ENCODE measurements around the gene MTA3. TPM values are rescaled to one million over a fixed set of nuclear protein-coding genes. Genes with fewer than 3 reads are reported as not detected.
"Not testable (repeated sequence)": the region's sequence is repeated elsewhere in the genome, so short reads cannot be mapped to it uniquely, and the experiment has no call there.

The MTA3 gene
- total RNA-seq, 1 donor from 2014 or later, result 39.2 TPM

DNA sequence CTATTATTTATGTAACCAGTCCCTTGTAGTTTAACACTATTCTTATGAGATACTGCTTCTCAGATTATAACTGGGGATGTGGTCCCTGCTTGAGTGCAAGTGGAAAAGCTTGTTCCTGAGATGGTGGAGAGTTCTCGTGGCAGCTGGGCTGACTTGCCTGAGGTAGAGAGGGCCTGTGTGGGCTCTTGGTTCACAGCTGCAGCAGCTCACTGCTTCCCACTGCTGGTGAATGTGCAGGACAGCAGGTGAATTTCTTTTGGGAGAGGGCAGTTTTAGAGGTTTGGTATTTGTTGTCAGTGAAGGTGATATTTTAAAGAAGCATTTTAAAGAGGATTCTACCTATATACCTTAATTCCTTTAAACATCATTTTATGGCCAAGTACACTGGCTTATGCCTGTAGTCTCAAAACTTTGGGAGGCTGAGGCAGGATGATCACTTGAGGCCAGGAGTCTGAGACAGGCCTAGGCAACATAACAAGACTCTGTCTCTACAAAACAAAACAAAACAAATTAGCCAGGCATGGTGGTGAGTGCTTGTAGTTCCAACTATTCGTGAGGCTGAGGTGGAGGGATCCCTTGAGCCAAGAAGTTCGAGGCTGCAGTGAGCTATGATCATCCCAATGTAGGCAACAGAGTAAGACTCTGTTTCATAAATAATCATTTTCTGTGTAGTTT lies 94.8 kb downstream of the MTA3 start:
- DNase-seq (ENCODE audit: low spot score), result peak; percentile 33

DNA sequence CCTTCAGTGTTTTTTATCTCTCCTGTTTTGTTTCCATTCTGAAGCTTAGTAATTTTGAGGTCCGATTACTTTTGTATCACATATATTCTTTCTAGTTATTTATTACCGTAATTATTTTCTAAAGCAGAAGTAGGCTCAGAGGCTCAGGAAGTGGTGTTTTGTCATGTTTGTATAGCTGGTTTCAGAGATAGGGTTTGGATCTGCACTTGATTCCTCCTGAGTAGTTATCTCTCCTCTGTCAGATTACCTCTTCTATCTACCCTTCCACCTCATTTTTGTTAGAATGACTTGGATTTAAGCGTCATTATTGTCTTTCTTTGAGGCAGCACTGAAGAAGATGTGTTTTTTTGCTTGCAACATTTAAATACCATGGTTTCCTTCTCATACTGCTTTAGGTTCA lies 95.4 kb downstream of the MTA3 start:
- DNase-seq (ENCODE audit: low spot score), result no peak

DNA sequence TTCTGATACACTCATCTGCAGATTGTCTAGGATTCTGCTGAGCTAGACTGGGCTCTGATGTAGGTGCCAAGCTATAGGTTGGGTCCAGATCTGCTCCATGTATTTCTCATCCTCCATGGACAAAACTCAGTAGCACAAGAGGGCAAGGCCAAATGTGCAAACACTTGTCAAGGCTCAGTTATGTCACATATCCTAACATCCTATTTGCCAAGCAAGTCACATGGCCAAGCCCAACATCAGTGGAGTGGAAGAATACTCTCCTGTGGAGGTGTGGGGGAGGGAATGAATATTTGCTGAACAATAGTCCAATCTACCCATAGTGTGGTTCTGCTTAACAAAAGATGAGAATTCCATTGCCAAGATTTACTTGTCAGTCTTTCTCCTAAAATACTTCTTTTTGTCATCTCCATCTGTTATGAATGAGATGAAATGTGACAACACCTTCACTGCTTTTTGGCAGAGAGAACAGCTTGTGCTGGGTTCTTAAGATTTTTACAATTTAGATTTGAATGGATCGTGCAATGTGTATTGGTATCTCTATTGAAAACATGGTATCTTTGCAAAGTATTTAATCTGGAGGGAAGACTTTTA lies 105.7 kb downstream of the MTA3 start:
- no peak for DNase-seq (ENCODE audit: low spot score)

DNA sequence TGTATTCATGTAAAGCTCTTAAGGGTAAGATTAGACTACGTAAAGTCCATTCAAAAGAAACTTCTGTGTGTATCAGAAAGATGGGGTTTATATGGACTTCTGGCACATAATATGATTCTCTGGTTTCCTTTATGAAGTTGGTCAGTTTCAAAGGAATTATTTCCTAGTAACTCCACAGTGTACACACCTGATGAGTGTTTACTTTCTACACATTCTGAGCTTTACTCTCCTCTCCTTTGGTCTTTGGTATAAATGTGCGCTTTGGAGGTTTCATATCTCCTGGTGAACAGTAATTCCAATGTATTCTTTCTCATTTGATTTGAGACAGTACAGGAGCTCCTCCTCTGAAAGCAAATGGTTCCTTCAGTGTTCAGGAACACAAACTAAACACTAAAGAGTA lies 107.4 kb downstream of the MTA3 start:
- DNase-seq (ENCODE audit: low spot score), result no peak

DNA sequence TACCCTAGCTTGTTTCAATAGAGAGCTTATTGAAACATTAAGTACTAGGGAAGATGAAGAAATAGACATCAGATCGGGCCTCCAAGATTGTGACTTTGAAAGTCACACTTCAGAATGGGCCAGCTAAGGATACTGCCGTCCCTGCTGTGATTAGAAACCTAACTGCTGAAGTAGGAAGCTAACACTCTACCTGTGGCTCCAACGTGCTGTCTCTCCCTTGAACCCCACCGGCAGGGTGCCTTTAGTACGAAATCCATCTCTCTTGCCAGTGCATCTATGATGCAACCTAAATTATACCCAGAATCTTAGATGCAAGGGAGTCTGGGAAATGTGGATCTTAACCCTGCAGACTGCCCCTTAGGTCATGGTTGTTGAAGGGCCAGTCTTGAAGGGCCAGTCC lies 116.9 kb downstream of the MTA3 start:
- DNase-seq (ENCODE audit: low spot score), result no peak

DNA sequence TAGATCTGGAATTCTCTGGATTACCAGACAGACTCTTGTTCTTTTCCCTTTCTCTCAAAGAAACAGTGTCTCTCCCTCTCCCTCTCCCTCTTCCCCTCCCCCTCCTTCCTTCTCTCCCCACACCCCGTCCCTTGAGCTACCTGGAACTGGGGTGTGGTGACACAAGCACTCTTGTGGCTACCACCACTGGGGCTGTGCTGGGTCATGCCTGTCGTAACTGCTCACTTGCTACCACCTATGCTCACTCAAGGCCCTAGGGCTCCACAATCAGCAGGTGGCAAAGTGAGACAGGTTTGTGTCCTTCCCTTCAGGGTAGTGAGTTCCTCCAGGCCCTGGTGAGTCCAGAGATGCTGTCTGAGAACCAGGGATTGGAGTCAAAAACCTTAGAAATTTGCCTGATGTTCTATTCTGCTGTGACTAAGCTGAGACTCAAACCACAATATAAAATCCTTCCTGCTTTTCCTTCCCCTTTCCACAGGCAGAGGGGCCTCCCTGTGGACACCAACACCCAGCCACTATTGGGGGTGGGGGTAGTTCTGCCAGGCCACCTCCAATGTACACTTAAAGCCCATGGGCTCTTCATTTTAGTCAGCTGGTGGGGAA lies 124.7 kb downstream of the MTA3 start:
- no peak for DNase-seq (ENCODE audit: low spot score)

DNA sequence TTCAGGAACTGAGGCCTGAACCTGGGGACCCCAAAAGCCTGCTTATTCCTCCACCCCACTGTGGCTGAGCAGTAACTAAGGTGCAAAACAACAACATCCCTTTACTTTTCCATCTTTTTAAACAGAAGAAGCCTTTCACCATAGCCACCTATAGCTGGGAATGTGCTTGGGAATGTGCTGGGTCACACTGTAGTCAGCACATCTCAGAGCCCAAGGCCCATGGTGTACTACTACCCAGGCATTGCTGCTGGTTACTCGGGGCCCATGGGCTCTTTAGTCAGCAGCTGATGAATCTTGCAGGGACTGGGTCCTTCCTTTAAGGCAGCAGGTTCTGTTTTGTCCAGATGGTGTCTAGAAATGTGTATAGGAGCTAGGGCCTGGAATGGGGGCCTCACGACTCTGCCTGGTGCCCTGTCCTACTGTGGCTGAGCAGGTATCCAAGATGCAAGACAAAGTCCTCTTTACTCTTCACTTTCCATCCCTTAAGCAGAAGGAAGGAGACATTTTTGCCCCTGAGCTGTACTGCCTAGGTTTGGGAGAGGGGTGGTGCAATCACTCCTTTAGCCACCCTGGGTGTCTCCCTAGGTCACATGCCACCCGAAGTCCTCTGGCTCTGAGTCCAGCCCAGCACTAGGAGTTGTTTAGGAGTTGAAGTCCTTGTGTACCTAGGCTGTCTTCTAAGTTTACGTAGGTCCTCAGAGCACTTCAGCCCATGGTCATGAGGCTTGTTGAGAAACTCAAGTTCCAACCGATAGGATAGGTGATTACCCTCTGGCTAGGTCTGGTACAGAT lies 125.5 kb downstream of the MTA3 start:
- DNase-seq (ENCODE audit: low spot score), result no peak

DNA sequence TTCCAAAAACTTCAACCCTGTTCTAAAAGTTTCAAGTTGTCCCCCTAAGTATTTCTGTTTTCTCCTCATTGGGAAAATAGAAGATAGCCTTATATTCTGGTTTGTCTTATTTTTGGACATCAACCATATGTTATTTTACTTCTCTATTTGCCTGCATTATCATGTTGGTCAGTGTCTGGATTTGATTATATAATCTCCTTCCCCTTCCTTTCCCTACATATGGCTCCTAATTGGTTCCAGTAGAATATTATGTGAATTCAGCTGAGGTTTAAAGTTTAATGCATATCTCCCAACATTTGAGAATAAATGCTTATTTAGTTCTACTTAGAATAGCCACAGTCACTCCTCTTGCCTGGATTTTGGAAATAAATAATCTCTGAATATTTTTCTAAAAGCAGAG lies 128.6 kb downstream of the MTA3 start:
- no peak for DNase-seq (ENCODE audit: low spot score)

DNA sequence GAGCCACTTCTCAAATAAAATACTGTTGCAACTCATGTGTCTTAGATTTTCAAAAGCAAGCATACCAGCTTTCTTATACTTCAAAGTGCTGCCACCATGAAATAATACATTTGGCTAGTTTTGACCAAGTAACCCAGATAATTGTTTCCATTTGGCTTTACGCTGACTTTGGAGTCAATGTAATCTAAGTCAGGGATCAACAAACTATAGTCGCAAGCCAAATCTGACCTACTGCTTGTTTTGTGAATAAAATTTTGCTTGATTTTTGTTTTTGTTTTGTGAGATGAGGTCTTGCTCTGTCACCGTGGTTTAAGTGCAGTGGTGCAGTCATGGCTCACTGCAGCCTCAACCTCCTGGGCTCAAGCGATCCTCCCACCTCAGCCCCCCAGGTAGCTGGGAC lies 130.5 kb downstream of the MTA3 start:
- DNase-seq (ENCODE audit: low spot score), result no peak

DNA sequence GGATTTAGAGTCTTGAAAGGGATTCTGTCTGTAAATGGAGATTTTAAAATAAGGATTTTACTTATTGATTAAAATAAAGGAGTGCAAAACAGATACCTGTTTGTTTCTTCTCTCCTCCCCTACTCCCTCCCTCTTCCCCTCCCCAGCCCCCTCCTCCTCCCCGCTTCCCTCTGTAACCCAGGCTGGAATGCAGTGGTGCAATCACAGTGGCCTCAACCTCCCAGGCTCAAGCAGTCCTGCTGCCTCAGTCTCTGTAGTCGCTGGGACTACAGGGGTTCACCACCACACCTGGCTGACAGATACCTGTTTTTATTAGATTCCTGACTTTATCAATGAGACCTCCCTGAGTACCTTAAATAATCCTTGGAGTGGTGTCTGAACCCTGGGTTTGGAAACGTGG lies 138.4 kb downstream of the MTA3 start:
- no peak for DNase-seq (ENCODE audit: low spot score)

DNA sequence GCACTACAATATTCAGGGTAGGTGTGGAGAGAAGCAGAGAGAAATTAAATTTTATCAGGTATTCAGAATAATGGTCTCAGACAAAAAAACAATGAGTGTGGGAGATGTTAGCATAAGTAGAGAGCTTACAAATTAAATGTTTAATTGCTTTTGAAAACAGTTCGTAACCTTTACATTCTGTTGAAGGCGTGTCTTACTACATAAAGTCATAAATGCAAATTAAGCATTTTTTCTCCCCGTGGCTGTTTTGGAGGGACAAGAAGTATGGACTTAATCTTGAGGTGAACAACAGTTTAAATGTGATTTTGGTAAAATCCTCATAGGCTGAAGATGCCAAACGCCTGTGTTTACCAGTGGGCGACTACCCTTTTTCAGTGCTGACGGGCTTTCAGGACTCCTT lies 139.7 kb downstream of the MTA3 start:
- DNase-seq (ENCODE audit: low spot score), result no peak

DNA sequence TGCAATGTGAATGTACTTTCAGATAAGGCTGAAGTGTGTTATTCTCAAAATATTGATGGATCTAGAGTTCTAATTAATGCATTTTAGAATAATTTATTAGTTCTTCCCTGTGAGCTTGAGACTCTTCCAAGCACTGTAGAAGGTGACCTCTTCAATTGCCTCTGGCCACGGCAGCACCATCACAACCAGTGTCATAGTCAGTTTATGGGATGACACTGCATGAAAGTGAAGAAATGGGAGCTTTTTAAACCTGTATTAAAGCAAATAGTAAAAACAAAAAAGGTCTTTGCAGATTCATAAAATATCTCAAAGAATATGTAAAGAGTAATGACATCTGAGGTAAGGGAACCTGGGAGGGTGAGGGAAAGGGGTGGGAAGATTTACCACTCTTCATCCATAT lies 143.5 kb downstream of the MTA3 start:
- DNase-seq (ENCODE audit: low spot score), result no peak

DNA sequence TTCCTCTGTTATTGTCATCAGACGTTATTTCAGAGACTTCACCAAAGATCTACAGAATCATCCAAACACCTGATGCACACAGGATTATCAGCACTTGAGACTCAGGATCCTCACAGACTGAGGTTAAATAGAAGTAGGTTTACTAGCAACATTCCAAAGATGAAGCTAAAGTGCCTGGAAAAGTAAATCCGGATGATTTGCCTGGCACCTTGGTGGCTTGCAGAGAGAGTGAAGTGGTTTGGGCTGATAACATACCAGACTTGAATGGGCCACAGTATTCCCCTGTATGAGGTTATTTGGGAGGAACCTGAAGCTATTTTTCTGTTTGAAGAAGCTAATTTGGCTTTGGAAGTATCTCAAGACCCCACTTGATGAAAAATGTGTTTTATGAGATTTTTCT lies 144.5 kb downstream of the MTA3 start:
- no peak for DNase-seq (ENCODE audit: low spot score)

DNA sequence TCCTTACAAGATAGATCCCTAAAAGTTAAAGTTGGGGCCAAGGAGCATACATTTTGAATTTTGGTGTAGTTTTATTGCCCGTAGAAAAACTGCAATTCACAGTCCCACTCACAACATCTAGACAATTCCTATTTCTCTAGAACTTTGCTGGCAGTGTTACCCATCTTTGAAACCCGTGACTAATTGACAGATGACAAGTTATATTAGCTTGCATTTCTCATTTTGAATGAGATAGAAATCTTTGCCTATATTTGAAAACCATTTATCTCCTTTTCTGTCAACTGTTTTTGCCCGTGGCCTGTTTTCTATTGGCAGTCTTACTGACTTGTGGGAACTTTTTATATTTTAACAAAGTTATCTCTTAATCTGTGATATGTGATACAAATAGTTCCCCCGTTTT lies 145.5 kb downstream of the MTA3 start:
- no peak for DNase-seq (ENCODE audit: low spot score)

DNA sequence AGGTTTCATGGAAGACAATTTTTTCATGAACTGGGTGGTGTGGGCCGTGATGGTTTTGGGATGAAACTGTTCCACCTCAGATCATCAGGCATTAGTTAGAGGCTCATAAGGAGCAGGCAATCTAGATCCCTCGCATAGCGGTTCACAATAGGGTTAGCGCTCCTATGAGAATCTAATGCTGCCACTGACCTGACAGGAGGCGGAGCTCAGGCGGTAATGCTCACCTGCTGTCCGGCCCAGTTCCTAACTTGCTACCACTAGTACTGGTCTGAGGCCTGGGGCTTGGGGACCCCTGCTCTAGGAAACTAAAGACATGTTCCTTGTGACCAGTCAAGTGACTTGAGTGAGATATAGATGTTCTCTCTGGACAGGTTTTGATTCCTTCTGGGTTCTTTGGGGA lies 146.3 kb downstream of the MTA3 start:
- no peak for DNase-seq (ENCODE audit: low spot score)

DNA sequence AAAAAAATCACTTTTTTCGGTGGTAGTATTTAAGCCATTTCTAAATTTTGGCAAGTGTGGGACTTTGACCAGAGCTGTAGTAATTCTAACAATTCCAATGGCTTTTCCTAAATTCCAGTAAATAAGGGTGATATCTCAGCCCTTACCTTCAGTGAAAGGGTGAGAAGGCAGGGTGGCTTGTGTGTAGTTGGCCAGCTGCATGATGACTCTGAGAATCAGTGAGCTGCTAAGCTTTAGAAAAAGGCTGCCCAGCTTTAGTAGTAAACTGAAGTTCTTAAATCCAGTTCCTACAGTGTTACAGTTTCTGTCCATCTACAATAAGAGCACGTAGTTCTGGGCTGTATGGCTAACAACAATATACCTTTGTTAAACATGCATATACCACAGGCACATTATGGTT lies 153.5 kb downstream of the MTA3 start:
- DNase-seq (ENCODE audit: low spot score), result no peak

DNA sequence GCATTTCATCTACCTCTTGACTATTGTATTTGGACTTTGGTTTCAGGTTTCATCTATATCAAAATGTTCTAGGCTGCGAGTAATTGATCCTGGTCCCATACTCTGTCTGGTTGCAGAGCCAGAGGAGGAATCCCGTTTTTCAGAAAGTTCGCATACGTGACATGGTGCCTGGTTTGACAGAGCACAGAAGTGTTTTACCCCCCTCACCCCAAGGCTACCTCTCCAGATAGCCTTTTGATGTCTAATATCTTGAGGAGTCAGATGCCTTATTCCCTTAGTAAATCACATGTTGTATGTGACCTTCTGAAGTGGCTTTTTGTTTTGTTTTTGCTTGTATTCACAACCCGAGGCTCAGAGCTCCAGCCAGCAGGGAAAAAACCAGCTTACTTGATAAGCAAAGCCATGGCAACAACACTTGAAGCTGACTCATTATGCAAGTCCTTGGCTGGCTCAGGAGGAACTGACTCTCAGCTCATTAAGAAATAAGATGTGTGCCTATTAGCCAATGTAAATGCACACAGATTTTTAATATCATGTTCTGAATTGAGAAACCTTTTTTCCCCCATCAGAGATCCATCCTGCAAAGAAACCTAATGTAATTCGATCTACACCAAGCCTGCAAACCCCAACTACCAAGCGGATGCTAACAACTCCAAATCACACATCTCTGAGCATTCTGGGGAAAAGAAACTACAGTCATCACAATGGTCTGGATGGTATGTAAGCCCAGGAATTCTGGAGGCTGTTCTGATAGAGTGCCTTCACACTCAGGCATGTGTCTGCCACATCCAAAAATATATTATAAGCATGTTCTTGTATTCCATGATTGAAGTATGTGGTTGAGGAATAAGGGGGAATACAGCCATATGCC lies 154.1 kb downstream of the MTA3 start:
- peak; percentile 54 for DNase-seq (ENCODE audit: low spot score)

DNA sequence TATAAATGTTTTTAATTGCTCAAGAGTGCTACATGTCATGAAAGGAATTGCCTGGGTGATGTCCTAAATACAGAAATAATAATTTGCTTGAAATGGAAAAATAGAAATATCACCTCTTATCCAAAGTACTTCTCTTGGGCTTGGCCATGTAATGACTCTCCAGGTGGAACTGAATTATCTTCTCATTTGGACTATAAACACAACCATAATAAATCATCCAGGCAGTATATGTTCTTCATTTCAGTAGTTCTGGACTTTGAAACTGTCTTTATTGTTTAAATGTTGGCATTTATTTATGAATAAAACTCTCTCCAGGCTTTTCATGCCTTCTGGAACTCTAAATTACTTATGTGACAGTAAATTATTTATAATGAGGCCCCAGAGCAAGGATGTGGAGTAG lies 155.0 kb downstream of the MTA3 start:
- DNase-seq (ENCODE audit: low spot score), result no peak

DNA sequence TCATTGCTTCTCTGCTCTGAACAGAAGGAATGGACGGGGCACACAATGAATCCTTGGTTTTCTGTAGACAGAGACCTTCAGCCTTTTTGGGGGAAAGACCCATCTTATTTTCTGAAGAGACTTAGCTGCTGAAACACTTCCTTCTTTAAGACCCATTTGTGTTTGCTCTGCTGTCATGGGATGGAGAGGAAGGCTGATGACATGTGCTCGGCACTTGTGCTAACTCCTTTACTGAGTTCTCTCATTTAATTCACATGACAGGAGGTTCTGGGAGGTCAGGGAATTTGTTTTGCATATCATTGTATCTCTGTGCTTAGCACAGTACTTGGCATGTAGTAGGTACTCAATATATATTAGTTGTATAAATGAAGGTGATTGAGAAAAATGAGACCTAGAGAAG lies 156.5 kb downstream of the MTA3 start:
- no peak for DNase-seq (ENCODE audit: low spot score)

DNA sequence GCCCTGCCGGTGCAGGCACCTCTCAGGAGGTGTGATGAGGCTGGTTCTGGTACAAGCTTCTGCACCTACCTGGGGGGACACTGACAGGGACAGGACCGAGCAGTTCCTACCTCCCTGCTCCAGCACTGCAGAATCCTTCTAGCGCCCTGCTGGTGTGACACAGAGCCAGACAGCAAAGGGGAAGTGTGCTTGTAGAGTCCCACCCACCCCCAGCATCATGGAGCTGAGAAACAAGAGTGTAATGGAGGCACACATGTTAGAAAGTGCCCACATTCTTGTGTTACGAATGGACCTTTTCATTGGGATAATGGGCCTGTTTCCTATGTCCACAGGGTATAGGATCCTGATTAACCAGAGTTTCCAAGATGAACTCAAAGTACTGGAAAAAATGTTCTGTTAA lies 157.2 kb downstream of the MTA3 start:
- DNase-seq (ENCODE audit: low spot score), result no peak

DNA sequence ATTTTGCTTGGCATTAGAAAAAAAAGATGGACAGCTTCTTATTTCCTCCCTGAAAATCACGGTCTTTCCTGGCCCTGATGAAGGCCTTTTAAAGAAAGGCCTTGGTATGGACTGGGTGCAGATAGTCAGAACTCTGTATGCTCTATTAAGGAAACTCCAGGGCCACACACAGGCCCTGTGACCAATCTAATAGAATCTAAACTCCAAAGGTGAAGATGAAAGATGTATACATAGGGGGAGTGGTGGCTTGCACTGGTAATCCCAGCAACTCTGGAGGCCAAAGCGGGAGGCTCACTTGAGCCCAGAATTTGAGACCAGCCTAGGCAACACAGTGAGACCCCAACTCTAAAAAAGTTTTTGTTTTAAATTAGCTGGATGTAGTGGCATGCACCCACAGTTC lies 158.2 kb downstream of the MTA3 start:
- DNase-seq (ENCODE audit: low spot score), result no peak

DNA sequence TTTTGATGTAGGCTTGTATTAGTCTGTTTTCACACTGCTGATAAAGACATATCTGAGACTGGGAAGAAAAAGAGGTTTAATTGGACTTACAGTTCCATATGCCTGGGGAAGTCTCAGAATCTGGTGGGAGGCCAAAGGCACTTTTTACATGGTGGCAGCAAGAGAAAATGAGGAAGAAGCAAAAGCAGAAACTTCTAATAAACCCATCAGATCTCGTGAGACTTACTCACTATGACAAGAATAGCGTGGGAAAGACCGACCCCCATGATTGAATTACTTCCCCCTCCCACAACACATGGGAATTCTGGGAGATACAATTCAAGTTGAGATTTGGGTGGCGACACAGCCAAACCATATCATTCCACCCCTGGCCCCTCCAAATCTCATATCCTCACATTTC lies 162.9 kb downstream of the MTA3 start:
- not testable (repeated sequence) for DNase-seq (ENCODE audit: low spot score)
